RWPE2 (cell line): ENCODE results near the gene LDHAL6B.

ENCODE experiments used
- ATAC-seq: fragments of 200-7000 bp; cut with Tn5 transposase; 3 replicates; pipeline ENCODE4 v1.9.1; 2021; ENCODE audit warnings: low read depth
- DNase-seq: peaks from one replicate; pipeline ENCODE4 v3.0.0-alpha.2; 2020; ENCODE audit warnings: low spot score
- H3K27ac ChIP-seq: fragments of 450-650 bp; 2 replicates; pipeline ENCODE4 v1.5.1; 2017; ENCODE audit warnings: mild to moderate bottlenecking; ENCODE audit not compliant: poor library complexity, severe bottlenecking
- H3K27me3 ChIP-seq: fragments of 250-450 bp; sonication (Bioruptor Pico); 2 replicates; pipeline ENCODE4 v1.5.1; 2021; ENCODE audit warnings: mild to moderate bottlenecking, moderate library complexity; ENCODE audit not compliant: insufficient read depth, poor library complexity, severe bottlenecking
- H3K36me3 ChIP-seq: fragments of 250-450 bp; sonication (Bioruptor Pico); 2 replicates; pipeline ENCODE4 v1.5.1; 2020; ENCODE audit warnings: low read depth, mild to moderate bottlenecking, moderate library complexity
- H3K4me1 ChIP-seq: fragments of 250-450 bp; sonication (Bioruptor Pico); 2 replicates; pipeline ENCODE4 v1.5.1; 2021; ENCODE audit warnings: mild to moderate bottlenecking, moderate library complexity; ENCODE audit not compliant: insufficient read depth, poor library complexity, severe bottlenecking
- H3K4me3 ChIP-seq: fragments of 250-450 bp; sonication (Bioruptor Pico); 2 replicates; pipeline ENCODE4 v1.5.1; 2021; ENCODE audit warnings: mild to moderate bottlenecking, moderate library complexity; ENCODE audit not compliant: severe bottlenecking
- H3K9me3 ChIP-seq: fragments of 250-450 bp; sonication (Bioruptor Pico); 2 replicates; pipeline ENCODE4 v1.5.1; 2021; ENCODE audit warnings: mild to moderate bottlenecking, moderate library complexity; ENCODE audit not compliant: severe bottlenecking
- TF ChIP-seq, protein P1 (sequence below): fragments of 450-650 bp; IDR thresholded peaks from one replicate; pipeline ENCODE4 v1.5.1; 2017; ENCODE audit warnings: mild to moderate bottlenecking, moderate library complexity; ENCODE audit not compliant: poor library complexity, severe bottlenecking

Gene LDHAL6B

GRCh38 chr15:59257140-59257539 lies 50.5 kb downstream of the LDHAL6B start:
- no peak for DNase-seq
- H3K9me3 ChIP-seq = no peaks in the 10 kb centered on the region
- no peaks in the 10 kb centered on the region for H3K27me3 ChIP-seq
- peaks cover 17% of the 10 kb centered on the region for H3K4me1 ChIP-seq
- H3K27ac ChIP-seq = peak overlapping the region; percentile 53
- TF ChIP-seq, protein P1, sequence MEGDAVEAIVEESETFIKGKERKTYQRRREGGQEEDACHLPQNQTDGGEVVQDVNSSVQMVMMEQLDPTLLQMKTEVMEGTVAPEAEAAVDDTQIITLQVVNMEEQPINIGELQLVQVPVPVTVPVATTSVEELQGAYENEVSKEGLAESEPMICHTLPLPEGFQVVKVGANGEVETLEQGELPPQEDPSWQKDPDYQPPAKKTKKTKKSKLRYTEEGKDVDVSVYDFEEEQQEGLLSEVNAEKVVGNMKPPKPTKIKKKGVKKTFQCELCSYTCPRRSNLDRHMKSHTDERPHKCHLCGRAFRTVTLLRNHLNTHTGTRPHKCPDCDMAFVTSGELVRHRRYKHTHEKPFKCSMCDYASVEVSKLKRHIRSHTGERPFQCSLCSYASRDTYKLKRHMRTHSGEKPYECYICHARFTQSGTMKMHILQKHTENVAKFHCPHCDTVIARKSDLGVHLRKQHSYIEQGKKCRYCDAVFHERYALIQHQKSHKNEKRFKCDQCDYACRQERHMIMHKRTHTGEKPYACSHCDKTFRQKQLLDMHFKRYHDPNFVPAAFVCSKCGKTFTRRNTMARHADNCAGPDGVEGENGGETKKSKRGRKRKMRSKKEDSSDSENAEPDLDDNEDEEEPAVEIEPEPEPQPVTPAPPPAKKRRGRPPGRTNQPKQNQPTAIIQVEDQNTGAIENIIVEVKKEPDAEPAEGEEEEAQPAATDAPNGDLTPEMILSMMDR = no peak
- ATAC-seq = no peak
- H3K4me3 ChIP-seq = no peak overlapping the region
- peaks cover 82% of the 10 kb centered on the region for H3K36me3 ChIP-seq
